Hepatocyte (in vitro differentiated cells): ENCODE measurements around the gene CATSPERD. TPM values are rescaled to one million over a fixed set of nuclear protein-coding genes. Genes with fewer than 3 reads are reported as not detected.

Source experiments
- DNase-seq: peaks from one replicate; pipeline ENCODE4 v3.0.0-alpha.2; 2016; ENCODE audit warnings: low spot score
- H2AFZ ChIP-seq: fragments of 200-600 bp; sonication (generic); 2 replicates; pipeline ENCODE4 v1.6.0; 2016; ENCODE audit warnings: antibody characterized with exemption, mild to moderate bottlenecking
- H3K27ac ChIP-seq: fragments of 200-600 bp; sonication (generic); 2 replicates; pipeline ENCODE4 v1.5.1; 2016; ENCODE audit warnings: mild to moderate bottlenecking
- H3K27me3 ChIP-seq: fragments of 200-600 bp; sonication (generic); 2 replicates; pipeline ENCODE4 v1.6.1; 2016
- H3K36me3 ChIP-seq: fragments of 200-600 bp; sonication (generic); replicated peaks from 2 replicates; pipeline ENCODE4 v1.5.1; 2016; ENCODE audit warnings: low read depth; ENCODE audit not compliant: insufficient read depth
- H3K4me1 ChIP-seq: fragments of 200-600 bp; sonication (generic); 2 replicates; pipeline ENCODE4 v1.5.1; 2016; ENCODE audit warnings: mild to moderate bottlenecking, moderate library complexity; ENCODE audit not compliant: insufficient read depth
- H3K4me2 ChIP-seq: fragments of 200-600 bp; sonication (generic); 2 replicates; pipeline ENCODE4 v1.6.0; 2016
- H3K4me3 ChIP-seq: fragments of 200-600 bp; sonication (generic); 2 replicates; pipeline ENCODE4 v1.5.1; 2016; ENCODE audit warnings: mild to moderate bottlenecking
- H3K79me2 ChIP-seq: fragments of 200-600 bp; sonication (generic); 2 replicates; pipeline ENCODE4 v1.6.0; 2017; ENCODE audit warnings: mild to moderate bottlenecking
- H3K9me2 ChIP-seq: fragments of 200-600 bp; sonication (generic); replicated peaks from 2 replicates; pipeline ENCODE4 v1.6.0; 2017; ENCODE audit warnings: mild to moderate bottlenecking; ENCODE audit not compliant: insufficient read depth
- H3K9me3 ChIP-seq: fragments of 200-600 bp; sonication (generic); 2 replicates; pipeline ENCODE4 v1.5.1; 2016; ENCODE audit warnings: low read depth, mild to moderate bottlenecking
- H4K20me1 ChIP-seq: fragments of 200-600 bp; sonication (generic); 2 replicates; pipeline ENCODE4 v1.6.0; 2016; ENCODE audit warnings: mild to moderate bottlenecking; ENCODE audit not compliant: insufficient read depth, poor library complexity, severe bottlenecking
- CTCF ChIP-seq: fragments of 200-600 bp; sonication (generic); IDR thresholded peaks from 2 replicates; pipeline ENCODE4 v1.5.1; 2016; ENCODE audit warnings: antibody characterized with exemption, mild to moderate bottlenecking; ENCODE audit not compliant: poor library complexity
- EZH2 ChIP-seq: fragments of 200-600 bp; sonication (generic); IDR thresholded peaks from 2 replicates; pipeline ENCODE4 v1.6.1; 2016; ENCODE audit warnings: antibody characterized with exemption, mild to moderate bottlenecking, borderline replicate concordance
- EZH2phosphoT487 ChIP-seq: fragments of 200-600 bp; sonication (generic); IDR thresholded peaks from one replicate; pipeline ENCODE4 v1.6.1; 2018; ENCODE audit warnings: antibody characterized with exemption, mild to moderate bottlenecking, low read depth, moderate library complexity; ENCODE audit not compliant: unreplicated experiment, severe bottlenecking
- WGBS: methylation state at CpG from one replicate; pipeline ENCODE4 v1.1.6; 2016; ENCODE audit warnings: low lambda C conversion rate; ENCODE audit errors: missing lambda C conversion rate; 5-methylcytosine and 5-hydroxymethylcytosine counted together
- polyA plus RNA-seq: library from polyadenylated mRNA; unstranded; fragments of >200 nt; fragmentation: Nextera tagmentation; extraction: Ambion mirVana; gene quantifications from 2 replicates; pipeline ENCODE4 v1.2.1, GENCODE V29; 2016
- total RNA-seq: library from RNA; depleted of rRNA; stranded (reverse); fragments of >200 nt; gene quantifications from 2 replicates; pipeline ENCODE4 v1.2.3, GENCODE V29; 2014

Gene CATSPERD
- total and polyA plus RNA-seq, 2 experiments from 2014 or later = not detected

DNA sequence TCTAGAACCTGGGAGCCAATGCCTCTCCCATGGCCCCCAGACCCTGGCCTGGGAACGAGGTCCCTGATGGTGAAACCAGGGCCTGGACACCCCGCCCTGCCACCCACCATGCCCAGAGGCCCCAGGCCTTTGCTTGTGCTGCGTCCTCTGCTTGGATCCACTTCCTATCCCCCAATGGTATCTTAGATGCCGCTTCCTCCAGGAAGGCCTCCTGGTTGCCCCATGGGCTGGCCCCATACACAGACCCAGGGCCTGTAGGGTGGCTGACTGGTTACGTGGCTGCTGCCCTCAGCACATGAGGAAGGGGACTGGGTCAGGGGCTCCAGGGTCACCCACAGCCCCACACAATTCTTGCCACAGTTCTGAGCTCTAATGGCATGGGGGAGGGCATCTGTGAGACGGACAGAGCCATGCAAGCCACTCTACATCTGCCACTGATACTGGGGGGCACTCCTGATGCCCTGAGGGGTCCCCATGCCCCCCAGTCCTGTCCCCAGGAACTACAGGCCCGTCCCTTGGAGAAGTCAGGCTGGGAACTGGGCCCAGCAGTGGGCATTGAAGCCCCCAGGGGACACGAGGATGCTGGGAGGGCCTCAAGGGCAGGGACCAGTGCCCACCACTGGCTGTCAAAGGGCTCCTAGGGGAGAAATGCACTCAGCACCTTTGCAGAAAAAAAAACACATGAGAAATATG lies 25.3 kb upstream of the CATSPERD start:
- H3K36me3 ChIP-seq = no peaks in the 10 kb centered on the region
- H4K20me1 ChIP-seq = peaks cover 63% of the 10 kb centered on the region
- no peaks in the 10 kb centered on the region for H3K9me2 ChIP-seq

GRCh38 chr19:5695649-5696195 lies 24.7 kb upstream of the CATSPERD start:
- Histone ChIP-seq H3K79me2 (peaks cover 52% of the 10 kb centered on the region), H4K20me1 (peaks cover 59% of the 10 kb centered on the region), H3K36me3 (no peaks in the 10 kb centered on the region), H3K4me1 (peaks cover 8% of the 10 kb centered on the region), H3K27me3 (no peaks in the 10 kb centered on the region), H3K9me2 (no peaks in the 10 kb centered on the region), H3K4me3 (no peak overlapping the region), H3K27ac (no peak overlapping the region), H2AFZ (no peak overlapping the region), H3K4me2 (no peak overlapping the region), H3K9me3 (no peaks in the 10 kb centered on the region)
- WGBS = 86% methylated on average over 15 of the region's 28 CpGs
- TF ChIP-seq EZH2 (no peak), EZH2phosphoT487 (no peak)
- peak; percentile 8 for DNase-seq

More for the DNA sequence above, 25.3 kb upstream of the CATSPERD start:
- Histone ChIP-seq H2AFZ (no peak overlapping the region), H3K27me3 (no peaks in the 10 kb centered on the region), H3K4me1 (peaks cover 8% of the 10 kb centered on the region), H3K9me3 (no peaks in the 10 kb centered on the region), H3K27ac (no peak overlapping the region), H3K4me2 (no peak overlapping the region), H3K4me3 (no peak overlapping the region), H3K79me2 (peaks cover 57% of the 10 kb centered on the region)
- TF ChIP-seq EZH2 (no peak), CTCF (no peak), EZH2phosphoT487 (no peak)
- peak; percentile 3 for DNase-seq
- 94% methylated on average over 8 of the region's 8 CpGs for WGBS

GRCh38 chr19:5696196-5697021 lies 24.0 kb upstream of the CATSPERD start:
- TF ChIP-seq CTCF = no peak
- no peak for TF ChIP-seq EZH2phosphoT487
- no peak for TF ChIP-seq EZH2
- WGBS = 94% methylated on average over 40 of the region's 42 CpGs
- Histone ChIP-seq H3K79me2 (peaks cover 45% of the 10 kb centered on the region), H3K4me3 (no peak overlapping the region), H3K9me3 (no peaks in the 10 kb centered on the region), H3K4me2 (no peak overlapping the region), H3K4me1 (peaks cover 8% of the 10 kb centered on the region), H2AFZ (no peak overlapping the region), H3K36me3 (no peaks in the 10 kb centered on the region), H3K27ac (no peak overlapping the region), H3K27me3 (no peaks in the 10 kb centered on the region), H4K20me1 (peaks cover 52% of the 10 kb centered on the region), H3K9me2 (no peaks in the 10 kb centered on the region)
- DNase-seq = no peak
